OCI-LY3 (cell line): Measurements from ENCODE around the gene SPIN1.

ENCODE experiments used
- CTCF ChIP-seq: fragments of 200-600, 300-600 bp; sonication (generic); IDR thresholded peaks from 2 replicates; pipeline ENCODE4 v1.5.1; 2014; ENCODE audit warnings: antibody characterized with exemption, low read length, low read depth
- EZH2phosphoT487 ChIP-seq: fragments of 200-600 bp; shearing (Covaris generic); IDR thresholded peaks from 2 replicates; pipeline ENCODE4 v1.6.1; 2018; ENCODE audit warnings: antibody characterized with exemption, mixed run types, low read depth

- TF ChIP-seq CTCF (no peak), EZH2phosphoT487 (no peak)
Measured at GRCh38 chr9:88418025-88418424, 29.8 kb downstream of the SPIN1 start.
